ENCODE data around the gene C1orf115. TPM values are rescaled to one million over a fixed set of nuclear protein-coding genes. Genes with fewer than 3 reads are reported as not detected.
"Not testable (repeated sequence)": the region's sequence is repeated elsewhere in the genome, so short reads cannot be mapped to it uniquely, and the experiment has no call there.

The C1orf115 gene
- total and polyA plus RNA-seq, 2 of the 4 experiments (the other 2 are of a cell fraction), result 0.07 to 0.18 TPM

DNA sequence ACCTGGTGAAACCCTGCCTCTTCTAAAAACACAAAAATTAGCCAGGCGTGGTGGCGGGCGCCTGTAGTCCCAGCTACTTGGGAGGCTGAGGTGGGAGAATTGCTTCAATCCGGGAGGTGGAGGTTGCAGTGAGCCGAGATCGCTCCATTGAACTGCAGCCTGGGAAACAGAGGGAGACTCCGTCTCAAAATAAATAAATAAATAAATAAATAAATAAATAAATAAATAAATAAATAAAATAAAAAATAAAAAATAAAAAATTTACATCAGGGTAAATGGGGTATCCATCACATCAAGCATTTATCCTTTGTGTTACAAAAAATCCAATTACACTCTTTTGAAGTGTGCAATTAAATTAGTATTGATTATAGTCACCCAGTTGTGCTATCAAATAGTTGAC, 46.1 kb downstream of the C1orf115 start:
- H3K18ac ChIP-seq (ENCODE audit: low read depth, low read length); CTCF ChIA-PET; H3K14ac ChIP-seq (replicated peaks; ENCODE audit: low read depth, low read length); H3K9ac ChIP-seq (ENCODE audit: low read depth, low read length); H3K56ac ChIP-seq (ENCODE audit: extremely low read depth, insufficient read depth, low read length); H3K4me2 ChIP-seq (ENCODE audit: low read depth, low read length); H2BK5ac ChIP-seq (ENCODE audit: low read depth, low read length, poor library complexity, severe bottlenecking); H4K5ac ChIP-seq (ENCODE audit: low read depth, low read length); H2BK120ac ChIP-seq (ENCODE audit: low read depth, low read length); H3K23ac ChIP-seq (ENCODE audit: low read depth, low read length); H2BK20ac ChIP-seq (ENCODE audit: low read depth, low read length); H4K8ac ChIP-seq (ENCODE audit: low read depth in 2 of 2, low read length in 2 of 2); DNase-seq; H4K91ac ChIP-seq (ENCODE audit: insufficient read depth, low read depth, low read length); H3K79me1 ChIP-seq (ENCODE audit: low read depth in 1 of 2, low read length in 2 of 2); ATAC-seq (ENCODE audit: low read depth); H4K20me1 ChIP-seq (ENCODE audit: insufficient read depth, low read length); H3K9me3 ChIP-seq (ENCODE audit: control insufficient read depth, insufficient read depth, low read length); dilution Hi-C loops (cut with HindIII; ENCODE audit: low sequenced_read_pairs, unreplicated experiment); H3K9me1 ChIP-seq (ENCODE audit: insufficient read depth, low read length); H3K4me1 ChIP-seq (ENCODE audit: control insufficient read depth, insufficient read depth, low read length); H3K27me3 ChIP-seq (ENCODE audit: control insufficient read depth, insufficient read depth, low read length); H2AFZ ChIP-seq (replicated peaks; ENCODE audit: low read length, poor library complexity); BruUV-seq (replicated peaks); POLR2A ChIA-PET (ENCODE audit: unreplicated experiment); H2AK9ac ChIP-seq (replicated peaks; ENCODE audit: low read depth, low read length, poor library complexity); in situ Hi-C loops (cut with MboI; ENCODE audit: low sequenced_read_pairs); intact Hi-C loops (cut with micrococcal nuclease); H2AK5ac ChIP-seq (ENCODE audit: low read depth, low read length); H3K4ac ChIP-seq (ENCODE audit: low read depth, low read length); H2BK15ac ChIP-seq (ENCODE audit: low read depth, low read length); H3K4me3 ChIP-seq (ENCODE audit: insufficient read depth, low read depth, low read length); H3K36me3 ChIP-seq (ENCODE audit: control insufficient read depth, insufficient read depth, low read length); H3K27ac ChIP-seq (ENCODE audit: insufficient read depth, low read length): not testable (repeated sequence)
- no CpG with 5 or more reads among the region's 7 CpGs for WGBS, 2 experiments (ENCODE audit: extremely low coverage in 2 of 2, insufficient read length in 1 of 2)
